H1 (cell line): ENCODE results near the gene ZBTB2. TPM values are rescaled to one million over a fixed set of nuclear protein-coding genes. Genes with fewer than 3 reads are reported as not detected.

Experiments
- CTCF ChIA-PET: fragments of 300-600 bp; sonication (Branson Sonifier 250); formaldehyde crosslinking; loops from one replicate; lab custom pipeline; 2021; ENCODE audit not compliant: partially characterized antibody; lab: Charles Lee
- POLR2A ChIA-PET: fragments of 300-600 bp; sonication (Branson Sonifier 250); formaldehyde crosslinking; loops from one replicate; lab custom pipeline; 2021; ENCODE audit warnings: inconsistent platforms; ENCODE audit not compliant: partially characterized antibody; lab: Charles Lee
- DNase-seq, 2 experiments: peaks; one replicate each; pipeline versions ENCODE4 v3.0.0 to v3.0.0-alpha.2; 2010 to 2022; ENCODE audit warnings: low spot score in 2 of 2, low read depth in 1 of 2, mixed read lengths in 1 of 2
- FAIRE-seq: peaks from 2 replicates; lab custom pipeline; 2011; peaks lifted over from hg19 to GRCh38; lab: Jason Lieb, UNC
- H2AFZ ChIP-seq: 2 replicates; pipeline ENCODE4 v1.8.1; 2012; ENCODE audit warnings: low read length, inconsistent platforms
- H2AK5ac ChIP-seq: 2 replicates; pipeline ENCODE4 v1.6.1; 2013; ENCODE audit warnings: low read depth, low read length
- H2BK120ac ChIP-seq: replicated peaks from 2 replicates; pipeline ENCODE3; 2013; ENCODE audit warnings: low read depth, low read length, inconsistent platforms
- H2BK12ac ChIP-seq: 2 replicates; pipeline ENCODE4 v1.6.1; 2013; ENCODE audit warnings: low read depth, low read length
- H2BK15ac ChIP-seq: 2 replicates; pipeline ENCODE4 v1.6.1; 2013; ENCODE audit warnings: low read length
- H2BK20ac ChIP-seq: 2 replicates; pipeline ENCODE4 v1.6.1; 2013; ENCODE audit warnings: low read length
- H2BK5ac ChIP-seq: 2 replicates; pipeline ENCODE4 v1.6.1; 2013; ENCODE audit warnings: low read depth, low read length
- H3K14ac ChIP-seq: 2 replicates; pipeline ENCODE4 v1.6.1; 2013; ENCODE audit warnings: inconsistent platforms; ENCODE audit not compliant: insufficient read length
- H3K18ac ChIP-seq: 2 replicates; pipeline ENCODE4 v1.6.1; 2013; ENCODE audit warnings: low read length; ENCODE audit errors: extremely low read depth
- H3K23ac ChIP-seq: 2 replicates; pipeline ENCODE4 v1.6.1; 2013; ENCODE audit warnings: inconsistent platforms; ENCODE audit not compliant: insufficient read length
- H3K23me2 ChIP-seq: 2 replicates; pipeline ENCODE4 v1.6.1; 2013; ENCODE audit warnings: low read depth, low read length
- H3K27ac ChIP-seq: 2 replicates; pipeline ENCODE4 v1.6.1; 2011; ENCODE audit warnings: low read depth, low read length, inconsistent platforms
- H3K27me3 ChIP-seq, 4 experiments: replicated peaks in 1 of 4; 1 replicate in 1 of 4; 2 replicates in 3 of 4; pipeline versions ENCODE4 v1.6.1 to v1.8.1; 2011 to 2013; ENCODE audit warnings: low read length in 3 of 4, mild to moderate bottlenecking in 3 of 4, inconsistent platforms in 2 of 4, mixed read lengths in 2 of 4, moderate library complexity in 1 of 4; ENCODE audit not compliant: control insufficient read depth in 3 of 4, insufficient read depth in 3 of 4; ENCODE audit errors: extremely low read depth in 1 of 4
- H3K36me3 ChIP-seq, 4 experiments: 2 replicates each; pipeline versions ENCODE4 v1.6.1 to v1.8.1; 2011 to 2013; ENCODE audit warnings: mild to moderate bottlenecking in 4 of 4, low read length in 3 of 4, moderate library complexity in 2 of 4, control low read depth in 1 of 4, inconsistent platforms in 1 of 4; ENCODE audit not compliant: insufficient read depth in 4 of 4, control insufficient read depth in 2 of 4
- H3K4ac ChIP-seq: replicated peaks from 2 replicates; pipeline ENCODE3; 2013; ENCODE audit warnings: low read length, low read depth, mixed read lengths, inconsistent platforms; ENCODE audit not compliant: insufficient read length
- H3K4me1 ChIP-seq, 4 experiments: replicated peaks in 1 of 4; 1 replicate in 1 of 4; 2 replicates in 3 of 4; pipeline versions ENCODE4 v1.6.1 to v1.8.1; 2011 to 2013; ENCODE audit warnings: low read length in 3 of 4, inconsistent platforms in 2 of 4, mixed read lengths in 1 of 4; ENCODE audit not compliant: insufficient read depth in 4 of 4, control insufficient read depth in 3 of 4
- H3K4me2 ChIP-seq, 2 experiments: 2 replicates each; pipeline versions ENCODE4 v1.6.1 to v1.8.1; 2011 to 2013; ENCODE audit warnings: low read depth in 2 of 2, low read length in 2 of 2, control low read depth in 1 of 2, inconsistent platforms in 1 of 2, mild to moderate bottlenecking in 1 of 2; ENCODE audit not compliant: insufficient read depth in 1 of 2
- H3K4me3 ChIP-seq, 4 experiments: fragments of 200-600, 300-600 bp in 1 of 4; sonication (generic), shearing (Covaris generic), sonication (Bioruptor Twin) in 1 of 4; 2 replicates each; pipeline versions ENCODE4 v1.5.1 to v1.8.1; 2011 to 2016; ENCODE audit warnings: low read length in 4 of 4, low read depth in 3 of 4, control low read depth in 2 of 4, inconsistent platforms in 2 of 4, mild to moderate bottlenecking in 2 of 4, mixed read lengths in 1 of 4, moderate library complexity in 1 of 4; ENCODE audit not compliant: insufficient read depth in 2 of 4; ENCODE audit errors: extremely low read depth in 1 of 4
- H3K56ac ChIP-seq: replicated peaks from 2 replicates; pipeline ENCODE3; 2013; ENCODE audit warnings: low read depth, mild to moderate bottlenecking, mixed read lengths, low read length, inconsistent platforms; ENCODE audit not compliant: insufficient read length
- H3K79me1 ChIP-seq: 2 replicates; pipeline ENCODE4 v1.6.1; 2013; ENCODE audit warnings: low read depth, low read length, control low read depth
- H3K79me2 ChIP-seq, 2 experiments: 2 replicates each; pipeline versions ENCODE4 v1.6.1 to v1.8.1; 2012 to 2013; ENCODE audit warnings: low read length in 2 of 2, mild to moderate bottlenecking in 2 of 2, inconsistent platforms in 1 of 2; ENCODE audit not compliant: insufficient read depth in 2 of 2, control insufficient read depth in 1 of 2
- H3K9ac ChIP-seq, 4 experiments: replicated peaks in 1 of 4; 1 replicate in 1 of 4; 2 replicates in 3 of 4; pipeline versions ENCODE4 v1.6.1 to v1.8.1; 2011 to 2013; ENCODE audit warnings: low read depth in 3 of 4, low read length in 3 of 4, control low read depth in 2 of 4, mild to moderate bottlenecking in 2 of 4, moderate library complexity in 2 of 4, inconsistent platforms in 1 of 4; ENCODE audit errors: extremely low read depth in 1 of 4
- H3K9me3 ChIP-seq, 2 experiments: 2 replicates each; pipeline versions ENCODE4 v1.6.1 to v1.8.1; 2012 to 2013; ENCODE audit warnings: mild to moderate bottlenecking in 2 of 2, moderate library complexity in 2 of 2, control low read depth in 1 of 2, inconsistent platforms in 1 of 2, low read depth in 1 of 2, low read length in 1 of 2, mixed read lengths in 1 of 2; ENCODE audit not compliant: insufficient read depth in 2 of 2
- H4K20me1 ChIP-seq, 2 experiments: replicated peaks in 1 of 2; 2 replicates each; pipeline versions ENCODE3 to v1.8.1; 2011 to 2013; ENCODE audit warnings: inconsistent platforms in 2 of 2, low read length in 2 of 2, mild to moderate bottlenecking in 1 of 2; ENCODE audit not compliant: insufficient read depth in 2 of 2, control insufficient read depth in 1 of 2
- H4K5ac ChIP-seq: 2 replicates; pipeline ENCODE4 v1.6.1; 2013; ENCODE audit warnings: low read length, low read depth, mixed read lengths, inconsistent platforms; ENCODE audit not compliant: insufficient read length
- H4K8ac ChIP-seq: 2 replicates; pipeline ENCODE4 v1.8.0; 2013; ENCODE audit warnings: mild to moderate bottlenecking, moderate library complexity, low read length, inconsistent platforms; ENCODE audit not compliant: insufficient read depth; ENCODE audit errors: extremely low read depth
- H4K91ac ChIP-seq: replicated peaks from 2 replicates; pipeline ENCODE3; 2013; ENCODE audit warnings: low read length, mixed read lengths, inconsistent platforms; ENCODE audit not compliant: insufficient read length
- CBX5 ChIP-seq: fragments of 300-800, 300-1000 bp; sonication (generic); IDR thresholded peaks from 2 replicates; pipeline ENCODE4 v1.7.1; 2016; ENCODE audit warnings: antibody characterized with exemption, low read length, low read depth
- CHD2 ChIP-seq: IDR thresholded peaks from 2 replicates; pipeline ENCODE4 v1.6.1; 2012; ENCODE audit warnings: low read length, improper control_type of control experiment
- FOSL1 ChIP-seq: IDR thresholded peaks from 2 replicates; pipeline ENCODE4 v1.6.1; 2011; ENCODE audit warnings: mild to moderate bottlenecking, low read depth, low read length, moderate library complexity; ENCODE audit not compliant: insufficient read depth
- HDAC6 ChIP-seq: IDR thresholded peaks from one replicate; pipeline ENCODE4 v1.7.1; 2012; ENCODE audit warnings: low read depth, mild to moderate bottlenecking, inconsistent platforms, low read length, moderate library complexity
- JUN ChIP-seq: IDR thresholded peaks from 2 replicates; pipeline ENCODE4 v1.6.1; 2011; ENCODE audit warnings: low read depth, mild to moderate bottlenecking, improper control_type of control experiment, low read length
- JUND ChIP-seq: IDR thresholded peaks from 2 replicates; pipeline ENCODE4 v1.6.1; 2011; ENCODE audit warnings: mild to moderate bottlenecking, improper control_type of control experiment, low read length
- MAFK ChIP-seq: IDR thresholded peaks from 2 replicates; pipeline ENCODE4 v1.6.1; 2012; ENCODE audit warnings: low read depth, mild to moderate bottlenecking, improper control_type of control experiment, low read length
- RAD21 ChIP-seq, 2 experiments: IDR thresholded peaks in 1 of 2; conservative IDR thresholded peaks in 1 of 2; 2 replicates each; pipeline ENCODE4 v1.6.1; 2011; ENCODE audit warnings: low read depth in 2 of 2, low read length in 2 of 2, improper control_type of control experiment in 1 of 2, inconsistent platforms in 1 of 2, mild to moderate bottlenecking in 1 of 2, moderate library complexity in 1 of 2
- SIN3A ChIP-seq, 2 experiments: IDR thresholded peaks in 1 of 2; conservative IDR thresholded peaks in 1 of 2; 2 replicates each; pipeline ENCODE4 v1.6.1; 2011 to 2012; ENCODE audit warnings: low read length in 2 of 2, improper control_type of control experiment in 1 of 2, low read depth in 1 of 2, mild to moderate bottlenecking in 1 of 2
- SP4 ChIP-seq: IDR thresholded peaks from 2 replicates; pipeline ENCODE4 v1.6.1; 2012; ENCODE audit warnings: low read length, inconsistent platforms
- WGBS, 2 experiments: shearing (Covaris generic) in 1 of 2; methylation state at CpG; one replicate each; pipeline versions ENCODE4 v1.1.6 to v1.1.7; 2013 to 2015; ENCODE audit warnings: low lambda C conversion rate in 2 of 2, mixed read lengths in 2 of 2, inconsistent platforms in 1 of 2, low coverage in 1 of 2, missing lambda C conversion rate in 1 of 2; ENCODE audit not compliant: insufficient replicate concordance in 2 of 2, insufficient coverage in 1 of 2, insufficient read length in 1 of 2; ENCODE audit errors: extremely low coverage in 1 of 2, missing lambda C conversion rate in 1 of 2; 5-methylcytosine and 5-hydroxymethylcytosine counted together
- polyA plus RNA-seq, 7 experiments: library from polyadenylated mRNA; depleted of rRNA in 3 of 7; stranded (reverse) in 5 of 7; unstranded in 2 of 7; fragments of >200 nt in 5 of 7; fragments of 200-250 nt in 2 of 7; gene quantifications; 1 replicate in 5 of 7; 2 replicates in 1 of 7; 4 replicates in 1 of 7; pipeline versions ENCODE4 v1.2.1 to v1.2.3, GENCODE V29; 2011 to 2013; ENCODE audit warnings: missing spikeins in 2 of 7, mixed read lengths in 2 of 7
- total RNA-seq: library from RNA; stranded (reverse); fragmentation: NEBNext Ultra II Directional; extraction: Animal tissue kit (Norgen Biotek cat#: 25700); gene quantifications from 2 replicates; pipeline ENCODE4 v1.2.1, GENCODE V29; 2021
- TF ChIP-seq, protein P1 (sequence below): IDR thresholded peaks from 2 replicates; pipeline ENCODE4 v1.6.1; 2011; ENCODE audit warnings: low read length, improper control_type of control experiment
- TF ChIP-seq, protein P2 (sequence below): IDR thresholded peaks from 2 replicates; pipeline ENCODE4 v1.6.1; 2012; ENCODE audit warnings: inconsistent platforms

ZBTB2 gene
- total and polyA plus RNA-seq, 2 of the 8 experiments (the other 6 are each of a cell fraction or from before 2014, with no cell fraction given): 16.1 to 23.7 TPM

- H3K14ac ChIP-seq: no peak overlapping the region
- H3K4ac ChIP-seq: no peak overlapping the region
- no peak overlapping the region for H3K23ac ChIP-seq
- H2BK5ac ChIP-seq: no peak overlapping the region
- H3K4me2 ChIP-seq: peak overlapping the region; percentile 88 to 90
- no peak overlapping the region for H2BK12ac ChIP-seq
- H3K27ac ChIP-seq: peak overlapping the region; percentile 75
- no peaks in the 10 kb centered on the region for H3K79me1 ChIP-seq
- peaks cover 0 to 9% (median 4%) of the 10 kb centered on the region in 4 experiments; a peak in 3 of 7 replicates for H3K4me1 ChIP-seq
- H3K18ac ChIP-seq: no peak overlapping the region
- no peak overlapping the region for H4K8ac ChIP-seq
- H2AK5ac ChIP-seq: no peak overlapping the region
- no peak overlapping the region for H4K91ac ChIP-seq
- H3K79me2 ChIP-seq: peaks cover 37 to 73% of the 10 kb centered on the region in 2 experiments
- no peak overlapping the region for H2BK20ac ChIP-seq
- peaks cover 8% of the 10 kb centered on the region for H3K23me2 ChIP-seq
- FAIRE-seq (no peak), DNase-seq (no peak)
- no peaks in the 10 kb centered on the region for H3K9me3 ChIP-seq
- peak overlapping the region; percentile 43 to 91 (median 85) for H3K4me3 ChIP-seq
- peaks cover 6 to 13% of the 10 kb centered on the region in 2 experiments for H4K20me1 ChIP-seq
- POLR2A ChIA-PET: interaction anchor here (5.9 kb wide), 1 partner anchor 13 kb away, joined by 60 read pairs; no protein-coding TSS in a partner anchor
- H2BK120ac ChIP-seq: no peak overlapping the region
- H3K27me3 ChIP-seq: no peaks in the 10 kb centered on the region
- no peak overlapping the region for H3K56ac ChIP-seq
- CTCF ChIA-PET: interaction anchor here (1.5 kb wide), 1 partner anchor 13 kb away, joined by 7 read pairs; no protein-coding TSS in a partner anchor
- H4K5ac ChIP-seq: peak overlapping the region; percentile 48
- peaks cover 0 to 6% (median 0%) of the 10 kb centered on the region in 4 experiments; a peak in 4 of 8 replicates for H3K36me3 ChIP-seq
- peak overlapping the region; percentile 25 to 90 (median 70); a peak in 6 of 7 replicates for H3K9ac ChIP-seq
- no peak overlapping the region for H2BK15ac ChIP-seq
- no peak overlapping the region for H2AFZ ChIP-seq
- WGBS, 2 experiments: 0% methylated on average over 3 of the region's 3 CpGs; no CpG with 5 or more reads in 1 of the 2 experiments
- no peak for TF ChIP-seq MAFK
- TF ChIP-seq JUN: no peak
- no peak for TF ChIP-seq FOSL1
- TF ChIP-seq SP4: no peak
- TF ChIP-seq JUND: no peak
- no peak for TF ChIP-seq SIN3A (conservative IDR thresholded peaks at IDR 0.05 in 1 of 2, IDR thresholded peaks at IDR 0.05 in 1 of 2; ENCODE audit: low read depth in 1 of 2, low read length in 2 of 2)
- TF ChIP-seq CHD2: no peak
- TF ChIP-seq, protein P1, sequence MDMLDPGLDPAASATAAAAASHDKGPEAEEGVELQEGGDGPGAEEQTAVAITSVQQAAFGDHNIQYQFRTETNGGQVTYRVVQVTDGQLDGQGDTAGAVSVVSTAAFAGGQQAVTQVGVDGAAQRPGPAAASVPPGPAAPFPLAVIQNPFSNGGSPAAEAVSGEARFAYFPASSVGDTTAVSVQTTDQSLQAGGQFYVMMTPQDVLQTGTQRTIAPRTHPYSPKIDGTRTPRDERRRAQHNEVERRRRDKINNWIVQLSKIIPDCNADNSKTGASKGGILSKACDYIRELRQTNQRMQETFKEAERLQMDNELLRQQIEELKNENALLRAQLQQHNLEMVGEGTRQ: no peak
- TF ChIP-seq RAD21 (IDR thresholded peaks at IDR 0.05 in 1 of 2, conservative IDR thresholded peaks at IDR 0.05 in 1 of 2; ENCODE audit: low read depth in 2 of 2, low read length in 2 of 2): no peak
- no peak for TF ChIP-seq HDAC6
- no peak for TF ChIP-seq CBX5
- TF ChIP-seq, protein P2, sequence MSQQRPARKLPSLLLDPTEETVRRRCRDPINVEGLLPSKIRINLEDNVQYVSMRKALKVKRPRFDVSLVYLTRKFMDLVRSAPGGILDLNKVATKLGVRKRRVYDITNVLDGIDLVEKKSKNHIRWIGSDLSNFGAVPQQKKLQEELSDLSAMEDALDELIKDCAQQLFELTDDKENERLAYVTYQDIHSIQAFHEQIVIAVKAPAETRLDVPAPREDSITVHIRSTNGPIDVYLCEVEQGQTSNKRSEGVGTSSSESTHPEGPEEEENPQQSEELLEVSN: no peak
Observed at GRCh38 chr6:151392427-151392826, 1.1 kb upstream of the ZBTB2 start.
